Choroid plexus epithelial cell (primary cell): ENCODE measurements around the gene GKN1.

Source experiments
- DNase-seq: peaks from one replicate; pipeline ENCODE4 v3.0.0-alpha.2; 2010; ENCODE audit warnings: low read depth
- H3K4me3 ChIP-seq: 2 replicates; pipeline ENCODE4 v1.5.1; 2011; ENCODE audit warnings: low read depth, mild to moderate bottlenecking, control low read depth, low read length, moderate library complexity
- CTCF ChIP-seq: conservative IDR thresholded peaks from 2 replicates; pipeline ENCODE4 v1.5.1; 2011; ENCODE audit warnings: low read depth, mild to moderate bottlenecking, control low read depth, inconsistent platforms, low read length, moderate library complexity

GKN1 gene

DNA sequence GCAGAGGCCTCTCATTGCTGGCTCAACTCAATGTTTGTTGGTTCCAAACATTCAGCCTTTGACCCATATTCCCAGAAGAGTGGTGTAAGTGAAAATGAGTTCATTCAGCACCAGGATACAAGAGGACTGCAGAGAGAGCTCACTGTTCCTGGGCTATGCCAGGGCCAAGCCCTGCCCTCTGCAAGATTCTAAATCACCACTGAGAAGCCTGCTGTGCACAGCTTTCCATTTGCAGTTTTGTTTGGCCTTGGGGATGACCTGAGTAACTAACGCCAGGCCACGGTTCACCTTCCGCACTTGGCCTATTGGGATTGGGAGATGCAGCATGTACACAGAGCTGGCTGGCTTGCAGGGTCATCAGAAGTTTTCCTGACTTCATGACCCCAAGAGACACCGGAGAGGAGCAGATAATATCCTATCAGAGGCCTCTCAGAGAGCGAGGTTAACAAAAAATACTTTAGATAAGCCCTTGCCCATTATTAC, 12.6 kb downstream of the GKN1 start:
- TF ChIP-seq CTCF = no peak
- no peak overlapping the region for H3K4me3 ChIP-seq
- DNase-seq = peak; percentile 23

DNA sequence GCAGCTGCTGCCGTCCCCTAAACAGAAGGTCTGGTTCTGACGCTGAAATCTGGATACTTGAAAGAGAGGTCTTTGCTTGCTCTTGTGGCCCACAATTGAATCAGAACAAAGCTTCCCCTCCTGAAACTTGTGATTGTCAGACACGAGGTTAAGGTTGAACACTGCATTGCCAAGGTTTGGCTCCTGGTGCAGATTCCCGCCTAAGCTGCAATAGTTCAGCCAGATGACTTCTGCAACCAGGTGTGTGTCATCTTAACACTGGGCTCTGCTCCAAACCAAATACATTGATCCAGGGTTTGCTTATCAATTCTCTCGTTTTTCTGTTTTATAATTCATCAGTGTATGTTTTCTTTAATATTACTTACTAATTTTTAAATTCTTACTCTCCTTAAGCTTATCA, 14.6 kb downstream of the GKN1 start:
- no peak for DNase-seq
- no peak overlapping the region for H3K4me3 ChIP-seq
- no peak for TF ChIP-seq CTCF

DNA sequence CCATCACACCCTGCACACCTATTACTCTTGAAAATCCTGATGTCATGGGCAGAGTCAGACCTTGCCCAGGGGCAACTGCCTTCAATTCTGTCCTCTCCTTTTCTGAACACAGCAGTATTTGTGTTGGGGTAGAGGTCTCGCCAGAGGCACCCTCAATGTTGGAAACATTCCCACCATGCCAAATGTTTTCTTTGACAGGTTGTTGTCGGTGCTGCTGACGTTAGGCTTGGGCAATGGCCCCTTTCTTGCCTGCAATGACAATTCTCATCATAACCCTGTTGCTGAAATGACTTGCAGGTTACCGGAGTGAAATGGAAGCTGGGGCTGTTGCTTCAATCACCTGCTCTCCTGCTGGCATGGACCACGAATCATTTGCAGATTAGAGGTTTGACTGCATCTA, 17.9 kb downstream of the GKN1 start:
- H3K4me3 ChIP-seq = no peak overlapping the region
- no peak for DNase-seq
- TF ChIP-seq CTCF = no peak

DNA sequence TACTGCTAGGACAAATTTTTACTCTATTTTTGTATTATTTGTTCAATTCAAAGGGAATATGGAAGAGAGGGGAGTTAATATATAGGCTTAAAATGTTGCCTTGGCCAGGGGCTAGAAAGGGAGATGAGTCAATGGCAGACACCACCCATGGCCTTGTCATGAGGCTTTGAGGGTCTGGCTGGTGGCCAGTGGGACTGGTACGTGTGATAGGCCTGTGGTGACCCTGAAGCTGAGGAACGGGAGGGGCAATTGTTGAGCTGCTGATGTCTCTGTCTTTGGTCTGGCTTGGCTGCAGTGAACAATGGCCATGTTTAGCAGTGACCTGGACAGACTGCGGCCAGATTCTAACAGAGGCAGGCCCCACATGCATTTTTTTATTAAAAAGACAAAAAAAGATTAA, 18.5 kb downstream of the GKN1 start:
- no peak for TF ChIP-seq CTCF

DNA sequence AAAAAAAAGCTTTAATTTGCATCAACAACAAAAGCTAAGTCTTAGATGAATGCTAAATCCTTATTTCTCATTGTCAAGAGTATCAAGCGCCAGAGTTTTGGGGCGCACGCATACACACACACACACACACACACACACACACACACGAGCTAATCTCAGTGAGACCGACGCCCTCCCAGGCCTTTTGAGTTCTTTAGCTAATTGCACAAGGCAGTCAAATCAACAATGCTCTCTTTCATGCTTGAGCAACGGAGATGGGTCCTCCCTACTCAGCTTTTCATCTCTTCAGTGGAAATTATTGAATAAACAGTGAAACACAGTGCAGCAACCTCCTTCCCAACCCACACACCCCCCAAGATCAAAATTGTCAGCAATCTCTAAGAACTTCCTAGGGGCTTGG, 19.2 kb downstream of the GKN1 start:
- TF ChIP-seq CTCF = no peak
- no peak for DNase-seq

More for the DNA sequence above, 18.5 kb downstream of the GKN1 start:
- no peak for DNase-seq
- H3K4me3 ChIP-seq = no peak overlapping the region

DNA sequence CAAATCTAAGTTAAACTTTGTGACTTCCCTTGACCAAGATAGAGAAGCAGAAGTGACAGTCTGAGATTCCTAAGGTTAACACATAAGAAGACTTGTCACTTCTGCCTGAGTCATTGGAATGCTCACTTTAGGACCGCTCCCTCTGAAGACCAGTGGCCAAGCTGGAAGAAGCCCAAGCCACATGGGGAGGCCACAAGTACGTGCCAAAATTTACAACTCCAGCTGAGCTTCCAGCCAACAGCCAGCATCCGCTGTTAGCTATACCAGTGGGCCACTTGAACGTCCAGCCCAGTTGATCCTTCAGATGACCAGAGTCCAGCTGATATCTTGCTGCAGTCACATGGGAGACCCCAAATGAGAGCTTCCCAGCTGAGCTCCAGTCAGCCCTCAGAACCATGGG, 20.4 kb downstream of the GKN1 start:
- no peak overlapping the region for H3K4me3 ChIP-seq
- DNase-seq = peak; percentile 82
- TF ChIP-seq CTCF = no peak

More for the DNA sequence above, 19.2 kb downstream of the GKN1 start:
- no peak overlapping the region for H3K4me3 ChIP-seq

- no peak for DNase-seq
- H3K4me3 ChIP-seq = no peak overlapping the region
- TF ChIP-seq CTCF = no peak
These were observed 21.5 kb downstream of the GKN1 start for GRCh38 chr2:68995916-68996315.
